Neuronal stem cell (in vitro differentiated cells): ENCODE measurements around the gene NUP188.

Source experiments
- DNase-seq: peaks from one replicate; pipeline ENCODE4 v3.0.0-alpha.2; 2013; ENCODE audit warnings: low spot score
- H2AFZ ChIP-seq: one replicate; pipeline ENCODE4 v1.6.1; 2013; ENCODE audit warnings: mild to moderate bottlenecking, low read length, inconsistent platforms
- H2AK5ac ChIP-seq: 2 replicates; pipeline ENCODE4 v1.6.1; 2013; ENCODE audit warnings: low read depth, mild to moderate bottlenecking, inconsistent platforms, low read length, moderate library complexity, mixed read lengths
- H2BK120ac ChIP-seq: 2 replicates; pipeline ENCODE4 v1.6.1; 2013; ENCODE audit warnings: low read depth, mild to moderate bottlenecking, inconsistent platforms, low read length, moderate library complexity, mixed read lengths
- H2BK12ac ChIP-seq: one replicate; pipeline ENCODE4 v1.6.1; 2013; ENCODE audit warnings: low read length, inconsistent platforms
- H2BK15ac ChIP-seq: 2 replicates; pipeline ENCODE4 v1.6.1; 2013; ENCODE audit warnings: mild to moderate bottlenecking, low read length, inconsistent platforms, mixed read lengths
- H2BK5ac ChIP-seq: one replicate; pipeline ENCODE4 v1.6.1; 2013; ENCODE audit warnings: inconsistent platforms, mild to moderate bottlenecking, low read length, moderate library complexity
- H3K14ac ChIP-seq: one replicate; pipeline ENCODE4 v1.6.1; 2013; ENCODE audit warnings: low read length, inconsistent platforms
- H3K18ac ChIP-seq: 2 replicates; pipeline ENCODE4 v1.6.1; 2013; ENCODE audit warnings: low read length, inconsistent platforms
- H3K23ac ChIP-seq: 2 replicates; pipeline ENCODE4 v1.6.1; 2013; ENCODE audit warnings: low read depth, mild to moderate bottlenecking, mixed read lengths, low read length, inconsistent platforms; ENCODE audit not compliant: poor library complexity
- H3K27ac ChIP-seq: replicated peaks from 3 replicates; pipeline ENCODE4 v1.5.1; 2013; ENCODE audit warnings: low read length, inconsistent platforms
- H3K27me3 ChIP-seq, 3 experiments: 2 replicates each; pipeline ENCODE4 v1.6.1; 2013; ENCODE audit warnings: low read length in 3 of 3, mild to moderate bottlenecking in 2 of 3, inconsistent platforms in 1 of 3, low read depth in 1 of 3, mixed read lengths in 1 of 3, moderate library complexity in 1 of 3; ENCODE audit not compliant: control insufficient read depth in 3 of 3, insufficient read depth in 3 of 3
- H3K36me3 ChIP-seq, 2 donors: replicated peaks in 1 of 2; 2 replicates each; pipeline ENCODE4 v1.6.1; 2013; ENCODE audit warnings: low read length in 2 of 2; ENCODE audit not compliant: control insufficient read depth in 2 of 2, insufficient read depth in 2 of 2
- H3K4ac ChIP-seq: 2 replicates; pipeline ENCODE4 v1.6.1; 2013; ENCODE audit warnings: inconsistent platforms, mild to moderate bottlenecking, low read length, moderate library complexity
- H3K4me1 ChIP-seq, 2 donors: 1 replicate in 1 of 2; 2 replicates in 1 of 2; pipeline ENCODE4 v1.6.1; 2013; ENCODE audit warnings: low read length in 2 of 2, low read depth in 1 of 2; ENCODE audit not compliant: control insufficient read depth in 2 of 2, insufficient read depth in 1 of 2
- H3K4me2 ChIP-seq: one replicate; pipeline ENCODE4 v1.6.1; 2013; ENCODE audit warnings: mild to moderate bottlenecking, low read length, inconsistent platforms; ENCODE audit not compliant: insufficient read depth, poor library complexity, severe bottlenecking
- H3K4me3 ChIP-seq, 2 donors: 2 replicates each; pipeline ENCODE4 v1.5.1; 2013; ENCODE audit warnings: low read length in 2 of 2, mild to moderate bottlenecking in 2 of 2, inconsistent platforms in 1 of 2, moderate library complexity in 1 of 2
- H3K79me1 ChIP-seq: one replicate; pipeline ENCODE4 v1.6.1; 2013; ENCODE audit warnings: low read depth, mild to moderate bottlenecking, inconsistent platforms, low read length, moderate library complexity
- H3K9ac ChIP-seq: one replicate; pipeline ENCODE4 v1.6.1; 2013; ENCODE audit warnings: mild to moderate bottlenecking, low read depth, low read length, inconsistent platforms; ENCODE audit not compliant: poor library complexity
- H3K9me3 ChIP-seq, 2 donors: replicated peaks in 1 of 2; 2 replicates each; pipeline versions ENCODE3 to v1.6.1; 2013; ENCODE audit warnings: low read length in 2 of 2, mild to moderate bottlenecking in 2 of 2, inconsistent platforms in 1 of 2, low read depth in 1 of 2, mixed read lengths in 1 of 2, moderate library complexity in 1 of 2; ENCODE audit not compliant: control insufficient read depth in 2 of 2, insufficient read depth in 1 of 2
- H4K8ac ChIP-seq: one replicate; pipeline ENCODE4 v1.6.1; 2013; ENCODE audit warnings: low read depth, mild to moderate bottlenecking, inconsistent platforms, low read length, moderate library complexity
- H4K91ac ChIP-seq: one replicate; pipeline ENCODE4 v1.6.1; 2013; ENCODE audit warnings: low read length, low read depth, mild to moderate bottlenecking, inconsistent platforms; ENCODE audit not compliant: poor library complexity
- WGBS, 2 donors: extraction: QIAGEN DNeasy Blood & Tissue Kit; methylation state at CpG; one replicate each; pipeline ENCODE4 v1.1.7; 2013; ENCODE audit warnings: missing lambda C conversion rate in 2 of 2, mixed read lengths in 1 of 2; ENCODE audit not compliant: insufficient read length in 2 of 2, insufficient replicate concordance in 1 of 2; ENCODE audit errors: extremely low coverage in 2 of 2; 5-methylcytosine and 5-hydroxymethylcytosine counted together

Gene NUP188

GRCh38 chr9:128912270-128912853, 35.1 kb upstream of the NUP188 start:
- H3K27me3 ChIP-seq, result no peaks in the 10 kb centered on the region
- H3K9me3 ChIP-seq, result peaks cover 0 to 3% of the 10 kb centered on the region in 2 donors
- H3K27ac ChIP-seq, result peak overlapping the region; percentile 65
- peak overlapping the region; percentile 10 for H3K23ac ChIP-seq
- H2BK120ac ChIP-seq, result no peak overlapping the region
- H2BK12ac ChIP-seq, result peak overlapping the region; percentile 69
- peak overlapping the region; percentile 72 for H3K14ac ChIP-seq
- H3K36me3 ChIP-seq, result peaks cover 45 to 89% of the 10 kb centered on the region in 2 donors
- peaks cover 13% of the 10 kb centered on the region for H3K79me1 ChIP-seq
- H3K4me2 ChIP-seq, result no peak overlapping the region
- H3K18ac ChIP-seq, result peak overlapping the region; percentile 59
- H3K4me1 ChIP-seq, result peaks cover 11 to 22% of the 10 kb centered on the region in 2 donors
- H2AFZ ChIP-seq, result no peak overlapping the region
- no peak overlapping the region for H4K8ac ChIP-seq
- WGBS, 2 donors, result no CpG with 5 or more reads among the region's 15 CpGs
- no peak overlapping the region for H4K91ac ChIP-seq
- H3K4ac ChIP-seq, result no peak overlapping the region
- no peak overlapping the region for H3K9ac ChIP-seq
- H2BK15ac ChIP-seq, result peak overlapping the region; percentile 93
- H3K4me3 ChIP-seq, result no peak overlapping the region
- DNase-seq, result no peak
- peak overlapping the region; percentile 81 for H2AK5ac ChIP-seq
- peak overlapping the region; percentile 84 for H2BK5ac ChIP-seq

GRCh38 chr9:128913048-128913900, 34.2 kb upstream of the NUP188 start:
- Histone ChIP-seq H3K9me3 (peaks cover 0 to 3% of the 10 kb centered on the region in 2 donors), H3K14ac (peak overlapping the region; percentile 47), H2BK120ac (no peak overlapping the region), H2AFZ (no peak overlapping the region), H2BK5ac (peak overlapping the region; percentile 84), H3K36me3 (peaks cover 43 to 89% of the 10 kb centered on the region in 2 donors), H2AK5ac (peak overlapping the region; percentile 81), H3K18ac (peak overlapping the region; percentile 80), H3K4me1 (peaks cover 11 to 22% of the 10 kb centered on the region in 2 donors), H3K23ac (peak overlapping the region; percentile 67), H3K4me2 (no peak overlapping the region), H2BK12ac (peak overlapping the region; percentile 64), H3K79me1 (peaks cover 10% of the 10 kb centered on the region), H4K8ac (no peak overlapping the region), H3K27me3 (no peaks in the 10 kb centered on the region), H3K27ac (peak overlapping the region; percentile 41), H3K4ac (no peak overlapping the region), H4K91ac (no peak overlapping the region), H2BK15ac (peak overlapping the region; percentile 93), H3K9ac (no peak overlapping the region), H3K4me3 (no peak overlapping the region)
- no CpG with 5 or more reads among the region's 15 CpGs for WGBS, 2 donors
- no peak for DNase-seq

GRCh38 chr9:128913995-128914772, 33.3 kb upstream of the NUP188 start:
- Histone ChIP-seq H3K9me3 (no peaks in the 10 kb centered on the region), H3K9ac (no peak overlapping the region), H3K4me3 (no peak overlapping the region), H2BK120ac (no peak overlapping the region), H3K36me3 (peaks cover 34 to 85% of the 10 kb centered on the region in 2 donors), H3K23ac (no peak overlapping the region), H3K27me3 (no peaks in the 10 kb centered on the region), H2AK5ac (no peak overlapping the region), H2AFZ (no peak overlapping the region), H3K4ac (no peak overlapping the region), H2BK12ac (no peak overlapping the region), H3K79me1 (peaks cover 10% of the 10 kb centered on the region), H3K4me2 (no peak overlapping the region), H3K4me1 (peaks cover 11 to 22% of the 10 kb centered on the region in 2 donors), H4K8ac (no peak overlapping the region), H3K18ac (no peak overlapping the region), H3K27ac (no peak overlapping the region), H2BK15ac (no peak overlapping the region), H4K91ac (no peak overlapping the region), H3K14ac (no peak overlapping the region), H2BK5ac (no peak overlapping the region)
- no peak for DNase-seq
- no CpG with 5 or more reads among the region's 23 CpGs for WGBS, 2 donors
